PFSK-1 (cell line): ENCODE data around the gene FARS2.

ENCODE experiments used
- FOXP2 ChIP-seq: optimal IDR thresholded peaks from 2 replicates; pipeline ENCODE3; 2011; ENCODE audit warnings: borderline replicate concordance, control low read depth, inconsistent platforms; ENCODE audit not compliant: insufficient read depth; ENCODE audit errors: extremely low read length, extremely low read depth
- POLR2AphosphoS5 ChIP-seq: IDR thresholded peaks from 2 replicates; pipeline ENCODE4 v1.6.1; 2012; ENCODE audit warnings: low read depth, mild to moderate bottlenecking, control low read depth, low read length, moderate library complexity
- REST ChIP-seq, 2 experiments: IDR thresholded peaks; 2 replicates each; pipeline versions ENCODE4 v1.6.1 to v1.8.0; 2011 to 2012; ENCODE audit warnings: low read depth in 2 of 2, low read length in 2 of 2, control low read depth in 1 of 2, inconsistent platforms in 1 of 2, mild to moderate bottlenecking in 1 of 2, moderate library complexity in 1 of 2; ENCODE audit not compliant: insufficient read depth in 1 of 2
- SIN3A ChIP-seq: IDR thresholded peaks from 2 replicates; pipeline ENCODE4 v1.6.1; 2012; ENCODE audit warnings: mild to moderate bottlenecking, low read length, moderate library complexity, borderline replicate concordance; ENCODE audit not compliant: insufficient read depth
- TAF1 ChIP-seq: IDR thresholded peaks from 2 replicates; pipeline ENCODE4 v1.6.1; 2012; ENCODE audit warnings: low read length, control low read depth, borderline replicate concordance; ENCODE audit not compliant: insufficient read depth

Gene FARS2

GRCh38 chr6:5749016-5749650 lies 487.8 kb downstream of the FARS2 start:
- TF ChIP-seq POLR2AphosphoS5 = no peak
- no peak for TF ChIP-seq FOXP2
- no peak for TF ChIP-seq SIN3A
- no peak for TF ChIP-seq TAF1
- no peak for TF ChIP-seq REST (IDR thresholded peaks at IDR 0.05; ENCODE audit: insufficient read depth in 1 of 2, low read depth in 2 of 2, low read length in 2 of 2)

DNA sequence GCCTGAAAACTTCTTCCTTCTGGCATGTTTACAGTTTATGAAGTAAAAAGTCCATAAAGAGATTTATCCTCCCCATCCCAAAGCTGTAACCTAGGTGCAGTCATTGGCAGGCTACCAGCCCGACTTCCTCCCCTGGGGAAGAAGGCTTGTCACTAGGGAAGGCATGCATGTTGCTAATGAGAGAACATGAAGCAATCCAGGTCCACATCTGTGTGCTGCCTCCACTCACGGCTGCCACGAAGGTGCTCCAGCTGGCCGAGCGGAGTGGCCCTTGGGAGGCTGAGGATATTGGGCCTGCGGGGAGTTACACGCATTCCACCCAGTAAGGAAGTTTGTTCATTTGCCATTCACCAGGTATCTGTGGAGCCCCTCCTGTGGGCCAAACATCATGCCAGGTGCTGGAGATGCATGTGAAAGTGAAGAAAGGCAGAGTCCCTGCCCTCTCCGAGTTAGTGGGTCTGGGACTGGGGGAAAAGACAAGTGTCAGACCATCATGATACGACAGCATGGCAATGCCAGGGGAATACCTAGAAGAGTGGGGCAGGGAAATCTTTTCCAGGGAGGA lies 488.4 kb downstream of the FARS2 start:
- TF ChIP-seq FOXP2 (no peak), SIN3A (no peak), REST (IDR thresholded peaks at IDR 0.05; ENCODE audit: insufficient read depth in 1 of 2, low read depth in 2 of 2, low read length in 2 of 2) (no peak), TAF1 (no peak), POLR2AphosphoS5 (no peak)

DNA sequence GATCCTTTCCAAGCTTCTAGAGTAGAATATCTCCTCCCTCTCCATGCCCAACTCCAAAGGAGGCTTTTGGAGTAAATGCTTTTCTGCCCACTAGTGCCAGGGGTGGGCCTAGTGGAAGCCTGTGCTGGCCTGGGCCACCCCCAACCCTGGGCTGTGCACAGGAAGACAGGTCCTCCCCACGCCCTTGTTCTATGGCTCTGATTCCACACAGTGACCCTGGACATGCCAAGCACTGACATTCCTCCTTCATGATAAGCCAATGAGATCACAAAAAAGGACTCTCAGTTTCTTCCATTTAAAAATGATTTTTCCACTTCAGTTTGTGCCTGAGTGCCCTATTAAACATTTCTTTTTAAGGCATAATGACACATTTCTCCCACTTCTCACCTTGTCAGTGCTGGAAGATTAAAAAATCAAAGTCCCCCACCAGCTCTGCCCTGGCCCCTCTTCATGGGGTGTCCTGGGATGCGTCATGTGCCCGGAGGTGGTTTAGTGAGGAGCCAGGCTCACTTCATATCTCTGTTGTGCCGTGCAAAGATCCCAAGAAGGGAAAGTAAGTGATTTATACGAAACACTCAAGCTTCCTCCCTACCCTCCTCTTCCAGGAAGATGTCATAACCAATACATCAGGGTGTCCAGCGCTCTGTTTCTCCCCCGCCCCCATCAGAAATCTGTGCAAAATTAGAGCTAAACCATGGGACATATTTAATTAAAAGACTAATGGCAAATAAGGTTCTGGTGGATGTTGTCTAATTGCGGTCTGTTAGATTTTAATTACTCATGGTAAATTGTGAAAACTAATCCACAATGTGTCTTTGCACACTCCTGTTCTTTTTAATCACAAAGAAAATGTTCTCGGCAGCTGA lies 490.4 kb downstream of the FARS2 start:
- TF ChIP-seq POLR2AphosphoS5 (no peak), REST (IDR thresholded peaks at IDR 0.05; ENCODE audit: insufficient read depth in 1 of 2, low read depth in 2 of 2, low read length in 2 of 2) (no peak), SIN3A (no peak), TAF1 (no peak), FOXP2 (no peak)

GRCh38 chr6:5752391-5752680 lies 491.0 kb downstream of the FARS2 start:
- TF ChIP-seq POLR2AphosphoS5 (no peak), REST (IDR thresholded peaks at IDR 0.05; ENCODE audit: insufficient read depth in 1 of 2, low read depth in 2 of 2, low read length in 2 of 2) (no peak), SIN3A (no peak), FOXP2 (no peak), TAF1 (no peak)
